ENCODE measurements around the gene C11orf52. TPM values are rescaled to one million over a fixed set of nuclear protein-coding genes. Genes with fewer than 3 reads are reported as not detected.
A peak's percentile ranks its signal among the peaks of the same experiment; 100 is the strongest.
"Not testable (repeated sequence)": the region's sequence is repeated elsewhere in the genome, so short reads cannot be mapped to it uniquely, and the experiment has no call there.

The C11orf52 gene
- 0.33 and 1.7 TPM in 2 replicates for total RNA-seq (2014; rRNA removed; shearing (Covaris generic))

- peak; percentile 84 for DNase-seq
- no peaks in the 10 kb centered on the region; the same call in 1 of the 2 replicates for H3K27me3 ChIP-seq (ENCODE audit: control insufficient read depth, insufficient read depth, low read length)
- H3K36me3 ChIP-seq (replicated peaks; ENCODE audit: control insufficient read depth, insufficient read depth, low read length): no peaks in the 10 kb centered on the region
- H3K4me3 ChIP-seq (ENCODE audit: insufficient read depth, low read depth, low read length): peak within 1 kb of the TSS; percentile 11; the same call in 1 of the 2 replicates
Measured at GRCh38 chr11:111918390-111919256, at the start of gene C11orf52. Gene C11orf52 (plus strand): TSS chr11:111918913. CDS start chr11:111918973, 60 bp downstream.

GRCh38 chr11:111870113-111870512 lies 48.6 kb upstream of the C11orf52 start:
- Histone ChIP-seq H3K36me3 (replicated peaks; ENCODE audit: control insufficient read depth, insufficient read depth, low read length) (peaks cover 3% of the 10 kb centered on the region), H3K4me3 (ENCODE audit: insufficient read depth, low read depth, low read length) (no peak overlapping the region), H3K27me3 (ENCODE audit: control insufficient read depth, insufficient read depth, low read length) (no peaks in the 10 kb centered on the region)
- DNase-seq: no peak

- H3K27me3 ChIP-seq (ENCODE audit: control insufficient read depth, insufficient read depth, low read length): no peaks in the 10 kb centered on the region
- DNase-seq: no peak
- peaks cover 3% of the 10 kb centered on the region for H3K36me3 ChIP-seq (replicated peaks; ENCODE audit: control insufficient read depth, insufficient read depth, low read length)
- H3K4me3 ChIP-seq (ENCODE audit: insufficient read depth, low read depth, low read length): peak overlapping the region; percentile 74
Measured at GRCh38 chr11:111870522-111870885, 48.2 kb upstream of the C11orf52 start.

GRCh38 chr11:111870886-111871692 lies 47.6 kb upstream of the C11orf52 start, which contains the start of gene ALG9:
Gene ALG9 (minus strand): TSS chr11:111871581. CDS start chr11:111871482, 99 bp downstream.
- Histone ChIP-seq H3K4me3 (ENCODE audit: insufficient read depth, low read depth, low read length) (peak within 1 kb of the TSS; percentile 74), H3K36me3 (replicated peaks; ENCODE audit: control insufficient read depth, insufficient read depth, low read length) (peaks cover 3% of the 10 kb centered on the region), H3K27me3 (ENCODE audit: control insufficient read depth, insufficient read depth, low read length) (no peaks in the 10 kb centered on the region)
- peak; percentile 95 for DNase-seq

- H3K4me3 ChIP-seq (ENCODE audit: insufficient read depth, low read depth, low read length): peak overlapping the region; percentile 74
- DNase-seq: peak; percentile 14
- no peaks in the 10 kb centered on the region for H3K27me3 ChIP-seq (ENCODE audit: control insufficient read depth, insufficient read depth, low read length)
- no peaks in the 10 kb centered on the region; the same call in 1 of the 2 replicates for H3K36me3 ChIP-seq (replicated peaks; ENCODE audit: control insufficient read depth, insufficient read depth, low read length)
Measured at GRCh38 chr11:111871693-111872161, 47.0 kb upstream of the C11orf52 start.

GRCh38 chr11:111878385-111878848 lies 40.3 kb upstream of the C11orf52 start:
- Histone ChIP-seq H3K27me3 (ENCODE audit: control insufficient read depth, insufficient read depth, low read length) (no peaks in the 10 kb centered on the region), H3K4me3 (ENCODE audit: insufficient read depth, low read depth, low read length) (peak overlapping the region; percentile 66), H3K36me3 (replicated peaks; ENCODE audit: control insufficient read depth, insufficient read depth, low read length) (no peaks in the 10 kb centered on the region)
- DNase-seq: no peak

- Histone ChIP-seq H3K4me3 (ENCODE audit: insufficient read depth, low read depth, low read length) (peak within 1 kb of the TSS; percentile 66), H3K36me3 (replicated peaks; ENCODE audit: control insufficient read depth, insufficient read depth, low read length) (no peaks in the 10 kb centered on the region), H3K27me3 (ENCODE audit: control insufficient read depth, insufficient read depth, low read length) (no peaks in the 10 kb centered on the region)
- peak; percentile 94 for DNase-seq
Measured at GRCh38 chr11:111878849-111879636, 39.7 kb upstream of the C11orf52 start, which contains the start of the genes CFAP68 and FDXACB1. Gene CFAP68 (plus strand): TSS chr11:111879541. CDS start chr11:111879561, 20 bp downstream. Gene FDXACB1 (minus strand): TSS chr11:111879165. CDS start chr11:111879132, 33 bp downstream.

GRCh38 chr11:111879637-111879960 lies 39.1 kb upstream of the C11orf52 start:
- Histone ChIP-seq H3K36me3 (replicated peaks; ENCODE audit: control insufficient read depth, insufficient read depth, low read length) (no peaks in the 10 kb centered on the region), H3K4me3 (ENCODE audit: insufficient read depth, low read depth, low read length) (peak overlapping the region; percentile 66), H3K27me3 (ENCODE audit: control insufficient read depth, insufficient read depth, low read length) (no peaks in the 10 kb centered on the region)
- no peak for DNase-seq

GRCh38 chr11:111882202-111882601 lies 36.5 kb upstream of the C11orf52 start:
- H3K27me3 ChIP-seq (ENCODE audit: control insufficient read depth, insufficient read depth, low read length): no peaks in the 10 kb centered on the region
- no peak overlapping the region for H3K4me3 ChIP-seq (ENCODE audit: insufficient read depth, low read depth, low read length)
- no peak for DNase-seq
- no peaks in the 10 kb centered on the region for H3K36me3 ChIP-seq (replicated peaks; ENCODE audit: control insufficient read depth, insufficient read depth, low read length)

GRCh38 chr11:111885053-111885452 lies 33.7 kb upstream of the C11orf52 start:
- not testable (repeated sequence) for DNase-seq; H3K4me3 ChIP-seq (ENCODE audit: insufficient read depth, low read depth, low read length); H3K36me3 ChIP-seq (replicated peaks; ENCODE audit: control insufficient read depth, insufficient read depth, low read length); H3K27me3 ChIP-seq (ENCODE audit: control insufficient read depth, insufficient read depth, low read length)

- Histone ChIP-seq H3K36me3 (replicated peaks; ENCODE audit: control insufficient read depth, insufficient read depth, low read length) (no peaks in the 10 kb centered on the region), H3K27me3 (ENCODE audit: control insufficient read depth, insufficient read depth, low read length) (no peaks in the 10 kb centered on the region), H3K4me3 (ENCODE audit: insufficient read depth, low read depth, low read length) (no peak overlapping the region)
- no peak for DNase-seq
Measured at GRCh38 chr11:111886032-111886431, 32.7 kb upstream of the C11orf52 start.

GRCh38 chr11:111886844-111887243 lies 31.9 kb upstream of the C11orf52 start:
- H3K4me3 ChIP-seq (ENCODE audit: insufficient read depth, low read depth, low read length): no peak overlapping the region
- H3K27me3 ChIP-seq (ENCODE audit: control insufficient read depth, insufficient read depth, low read length): no peaks in the 10 kb centered on the region
- DNase-seq: no peak
- H3K36me3 ChIP-seq (replicated peaks; ENCODE audit: control insufficient read depth, insufficient read depth, low read length): no peaks in the 10 kb centered on the region

- H3K4me3 ChIP-seq (ENCODE audit: insufficient read depth, low read depth, low read length): no peak overlapping the region
- no peaks in the 10 kb centered on the region for H3K27me3 ChIP-seq (ENCODE audit: control insufficient read depth, insufficient read depth, low read length)
- DNase-seq: no peak
Measured at GRCh38 chr11:111905411-111905810, 13.3 kb upstream of the C11orf52 start.

GRCh38 chr11:111906680-111907079 lies 12.0 kb upstream of the C11orf52 start:
- H3K27me3 ChIP-seq (ENCODE audit: control insufficient read depth, insufficient read depth, low read length): no peaks in the 10 kb centered on the region; the same call in 1 of the 2 replicates
- DNase-seq: no peak
- H3K4me3 ChIP-seq (ENCODE audit: insufficient read depth, low read depth, low read length): no peak overlapping the region
- no peaks in the 10 kb centered on the region for H3K36me3 ChIP-seq (replicated peaks; ENCODE audit: control insufficient read depth, insufficient read depth, low read length)

More at GRCh38 chr11:111905411-111905810, 13.3 kb upstream of the C11orf52 start:
- H3K36me3 ChIP-seq (replicated peaks; ENCODE audit: control insufficient read depth, insufficient read depth, low read length): no peaks in the 10 kb centered on the region
